Esophagus muscularis mucosa (tissue), 4 donors: Measurements from ENCODE around the gene SPESP1. TPM values are rescaled to one million over a fixed set of nuclear protein-coding genes. Genes with fewer than 3 reads are reported as not detected.
A peak's percentile ranks its signal among the peaks of the same experiment; 100 is the strongest.

ENCODE experiments used
- DNase-seq: peaks from one replicate; pipeline ENCODE4 v3.0.0-alpha.2; 2017; ENCODE audit errors: extremely low spot score
- H3K27ac ChIP-seq, 4 donors: fragments of 200-600 bp; sonication (generic); replicated peaks in 1 of 4; 1 replicate in 3 of 4; 2 replicates in 1 of 4; pipeline ENCODE4 v1.5.1; 2016 to 2019; ENCODE audit warnings: mild to moderate bottlenecking in 1 of 4
- H3K27me3 ChIP-seq, 4 donors: fragments of 200-600 bp; sonication (generic); one replicate each; pipeline versions ENCODE4 v1.5.1 to v1.6.0; 2016 to 2019
- H3K36me3 ChIP-seq, 4 donors: fragments of 200-600 bp; sonication (generic); one replicate each; pipeline ENCODE4 v1.5.1; 2016 to 2019
- H3K4me1 ChIP-seq, 4 donors: fragments of 200-600 bp; sonication (generic); one replicate each; pipeline ENCODE4 v1.5.1; 2016 to 2019
- H3K4me3 ChIP-seq, 4 donors: fragments of 200-600 bp; sonication (generic); 1 replicate in 2 of 4; 2 replicates in 2 of 4; pipeline ENCODE4 v1.5.1; 2016 to 2019; ENCODE audit warnings: mild to moderate bottlenecking in 4 of 4, moderate library complexity in 1 of 4
- H3K9me3 ChIP-seq, 4 donors: fragments of 200-600 bp; sonication (generic); 1 replicate in 3 of 4; 2 replicates in 1 of 4; pipeline ENCODE4 v1.5.1; 2016 to 2019
- CTCF ChIP-seq, 3 experiments: fragments of 200-600 bp in 2 of 3; fragments of 450-650 bp in 1 of 3; sonication (generic) in 2 of 3; IDR thresholded peaks; one replicate each; pipeline ENCODE4 v1.5.1; 2017 to 2019; ENCODE audit warnings: antibody characterized with exemption in 3 of 3, mild to moderate bottlenecking in 2 of 3, moderate library complexity in 1 of 3
- EP300 ChIP-seq: sonication (generic); formaldehyde crosslinking; IDR thresholded peaks from one replicate; pipeline ENCODE4 v1.6.1; 2017; ENCODE audit warnings: antibody characterized with exemption
- POLR2A ChIP-seq: fragments of 450-650 bp; IDR thresholded peaks from one replicate; pipeline ENCODE4 v1.6.1; 2017; ENCODE audit warnings: antibody characterized with exemption, moderate library complexity, mild to moderate bottlenecking, low read depth
- POLR2AphosphoS5 ChIP-seq, 2 donors: sonication (generic); formaldehyde crosslinking; IDR thresholded peaks; one replicate each; pipeline ENCODE4 v1.6.1; 2017; ENCODE audit warnings: antibody characterized with exemption in 2 of 2
- WGBS: methylation state at CpG from one replicate; pipeline ENCODE4 v1.1.5; 2018; 5-methylcytosine and 5-hydroxymethylcytosine counted together
- intact Hi-C: fragments of 100-400 bp; cut with DNase I; formaldehyde crosslinking; loops from one replicate; pipeline ENCODE4 v1.15.1; 2023
- total RNA-seq, 4 donors: library from RNA; depleted of rRNA; stranded (reverse); fragments of >200 nt; gene quantifications; one replicate each; pipeline versions ENCODE4 v1.1.0 to v1.2.1, GENCODE V29; 2016

The SPESP1 gene
- total RNA-seq, 4 donors from 2014 or later, result 3.1 to 5.8 (median 3.9) TPM

- Histone ChIP-seq H3K4me1 (no peaks in the 10 kb centered on the region), H3K4me3 (no peak overlapping the region), H3K36me3 (no peaks in the 10 kb centered on the region), H3K27ac (no peak overlapping the region), H3K27me3 (peaks cover 0 to 6% (median 3%) of the 10 kb centered on the region in 4 donors), H3K9me3 (no peaks in the 10 kb centered on the region)
- TF ChIP-seq EP300 (no peak), POLR2A (no peak), POLR2AphosphoS5 (IDR thresholded peaks at IDR 0.05) (no peak), CTCF (IDR thresholded peaks at IDR 0.05) (no peak)
- no peak for DNase-seq
- intact Hi-C loops, result no loop called here
These were observed 20.0 kb upstream of the SPESP1 start for GRCh38 chr15:68910341-68910740.

GRCh38 chr15:68910816-68911215 lies 19.5 kb upstream of the SPESP1 start:
- WGBS, result 83% methylated on average over 2 of the region's 2 CpGs
- no peak overlapping the region for H3K27ac ChIP-seq

GRCh38 chr15:68921926-68922325 lies 8.4 kb upstream of the SPESP1 start:
- WGBS, result 0% methylated on average over 1 of the region's 1 CpG
- DNase-seq, result no peak
- Histone ChIP-seq H3K4me1 (no peaks in the 10 kb centered on the region), H3K4me3 (no peak overlapping the region), H3K9me3 (no peaks in the 10 kb centered on the region), H3K27ac (no peak overlapping the region), H3K27me3 (peaks cover 0 to 5% (median 0%) of the 10 kb centered on the region in 4 donors), H3K36me3 (no peaks in the 10 kb centered on the region)
- intact Hi-C loops, result loop anchor here (5.0 kb wide), 1 partner anchor 370 kb away; no protein-coding TSS in a partner anchor
- TF ChIP-seq POLR2AphosphoS5 (IDR thresholded peaks at IDR 0.05), result no peak
- no peak for TF ChIP-seq POLR2A
- no peak for TF ChIP-seq CTCF (IDR thresholded peaks at IDR 0.05)
- no peak for TF ChIP-seq EP300

More at GRCh38 chr15:68910816-68911215, 19.5 kb upstream of the SPESP1 start:
- Histone ChIP-seq H3K36me3 (no peaks in the 10 kb centered on the region), H3K4me3 (no peak overlapping the region), H3K4me1 (no peaks in the 10 kb centered on the region), H3K27me3 (peaks cover 0 to 6% (median 3%) of the 10 kb centered on the region in 4 donors), H3K9me3 (peaks cover 0 to 4% (median 2%) of the 10 kb centered on the region in 4 donors)
- no peak for TF ChIP-seq POLR2AphosphoS5 (IDR thresholded peaks at IDR 0.05)
- TF ChIP-seq CTCF (IDR thresholded peaks at IDR 0.05), result no peak
- TF ChIP-seq POLR2A, result no peak
- TF ChIP-seq EP300, result no peak
- intact Hi-C loops, result no loop called here
- no peak for DNase-seq

GRCh38 chr15:68924866-68925560 lies 5.3 kb upstream of the SPESP1 start:
- TF ChIP-seq POLR2AphosphoS5 (IDR thresholded peaks at IDR 0.05) (no peak), EP300 (no peak), POLR2A (no peak), CTCF (IDR thresholded peaks at IDR 0.05) (peak; percentile 68 to 79 (median 68))
- intact Hi-C loops, result loop anchor here (5.0 kb wide), 1 partner anchor 373 kb away; no protein-coding TSS in a partner anchor

More at GRCh38 chr15:68924866-68925560, 5.3 kb upstream of the SPESP1 start:
- H3K36me3 ChIP-seq, result no peaks in the 10 kb centered on the region
- DNase-seq, result no peak
- H3K27ac ChIP-seq, result no peak overlapping the region
- no peaks in the 10 kb centered on the region for H3K4me1 ChIP-seq
- 3% methylated on average over 8 of the region's 8 CpGs for WGBS
- peaks cover 0 to 22% (median 0%) of the 10 kb centered on the region in 4 donors for H3K27me3 ChIP-seq
- H3K9me3 ChIP-seq, result no peaks in the 10 kb centered on the region
- H3K4me3 ChIP-seq, result no peak overlapping the region
